ENCODE measurements around the gene ABTB2. TPM values are rescaled to one million over a fixed set of nuclear protein-coding genes. Genes with fewer than 3 reads are reported as not detected.

The ABTB2 gene
- total and polyA plus RNA-seq, 10 of the 15 experiments (the other 5 are each of a cell fraction or from before 2014, with no cell fraction given), result 0.13 to 2.1 (median 0.72) TPM

DNA sequence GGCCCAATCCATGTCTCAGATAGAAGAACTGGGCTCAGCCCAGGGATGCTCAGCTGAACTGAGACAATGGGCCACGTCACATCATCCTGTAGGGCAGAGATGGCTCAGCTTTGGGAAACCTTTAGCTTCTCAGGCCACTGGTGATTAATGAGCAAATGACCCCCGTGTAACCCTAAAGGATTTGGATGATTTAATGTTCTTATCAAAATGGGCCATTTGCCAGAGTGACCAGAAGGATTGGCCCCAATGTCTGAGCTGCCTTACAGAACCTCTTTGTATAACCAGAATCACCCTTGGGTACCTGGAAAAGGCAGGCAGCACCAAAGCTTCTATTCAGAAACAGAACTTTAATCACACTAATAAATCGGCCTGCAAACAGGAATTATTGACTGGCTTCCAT lies 73.7 kb downstream of the ABTB2 start:
- H3K9me3 ChIP-seq (replicated peaks; ENCODE audit: control insufficient read depth, insufficient read depth, low read length), result no peaks in the 10 kb centered on the region
- BruUV-seq (replicated peaks), result no TSS peak
- H2AFZ ChIP-seq (ENCODE audit: control insufficient read depth, low read depth, low read length), result no peak overlapping the region
- CTCF ChIA-PET, result no interaction called here
- no peak for ATAC-seq
- in situ Hi-C loops (cut with MboI) (no loop called here), intact Hi-C loops (cut with micrococcal nuclease; ENCODE audit: unreplicated experiment) (no loop called here)
- H3K36me3 ChIP-seq (ENCODE audit: control insufficient read depth in 2 of 2, insufficient read depth in 2 of 2, low read length in 1 of 2), result no peaks in the 10 kb centered on the region
- SMC1A ChIA-PET (ENCODE audit: uncharacterized antibody, unreplicated experiment), result interaction anchor here (1.1 kb wide), 1 partner anchor 35 kb away, joined by 5 read pairs; no protein-coding TSS in a partner anchor
- H3K4me2 ChIP-seq (ENCODE audit: control insufficient read depth, insufficient read depth), result no peak overlapping the region
- RAD21 ChIA-PET (ENCODE audit: unreplicated experiment), result no interaction called here
- POLR2A ChIA-PET, result interaction anchor here (1.1 kb wide), 1 partner anchor 17 kb away, joined by 3 read pairs; no protein-coding TSS in a partner anchor
- no peaks in the 10 kb centered on the region for H4K20me1 ChIP-seq (ENCODE audit: control insufficient read depth, insufficient read depth)
- DNase-seq (ENCODE audit: low read depth, low spot score), result no peak
- TF ChIP-seq POU2F2 (IDR thresholded peaks at IDR 0.05; ENCODE audit: borderline replicate concordance, low read depth, low read length) (no peak), MEF2A (IDR thresholded peaks at IDR 0.05; ENCODE audit: insufficient read depth, low read depth, low read length) (no peak), TBL1XR1 (IDR thresholded peaks at IDR 0.05; ENCODE audit: low read depth, low read length) (no peak), RFX5 (IDR thresholded peaks at IDR 0.05; ENCODE audit: low read depth, low read length) (no peak), PAX8 (IDR thresholded peaks at IDR 0.05) (no peak), ZNF274 (IDR thresholded peaks at IDR 0.05; ENCODE audit: insufficient read depth, insufficient read length) (no peak), RUNX3 (IDR thresholded peaks at IDR 0.05; ENCODE audit: low read length) (no peak), POLR2A (IDR thresholded peaks at IDR 0.05; ENCODE audit: low read depth, low read length) (no peak), HDAC2 (IDR thresholded peaks at IDR 0.05) (no peak), ZNF217 (IDR thresholded peaks at IDR 0.05) (no peak), FOS (IDR thresholded peaks at IDR 0.05; ENCODE audit: borderline replicate concordance, extremely low read depth, insufficient read length) (no peak), SP1 (IDR thresholded peaks at IDR 0.05; ENCODE audit: low read depth, low read length) (no peak), TCF12 (IDR thresholded peaks at IDR 0.05; ENCODE audit: low read depth, low read length) (no peak), YY1 (IDR thresholded peaks at IDR 0.05; ENCODE audit: low read depth, low read length) (no peak)
- WGBS (ENCODE audit: insufficient coverage, insufficient replicate concordance, low lambda C conversion rate, missing lambda C conversion rate), result 53% methylated on average over 3 of the region's 3 CpGs
- no peak overlapping the region for H3K9ac ChIP-seq (ENCODE audit: control insufficient read depth, insufficient read depth, low read length)
- no peak overlapping the region for H3K27ac ChIP-seq (ENCODE audit: control insufficient read depth, insufficient read depth)
- no peak overlapping the region for H3K4me3 ChIP-seq
- FAIRE-seq, result no peak
- no peaks in the 10 kb centered on the region for H3K27me3 ChIP-seq (replicated peaks in 1 of 2; ENCODE audit: control insufficient read depth in 2 of 2, insufficient read depth in 2 of 2, low read length in 1 of 2)
- no peaks in the 10 kb centered on the region for H3K79me2 ChIP-seq (ENCODE audit: control insufficient read depth, insufficient read depth, low read length)
- H3K4me1 ChIP-seq (ENCODE audit: control insufficient read depth, insufficient read depth, low read length), result no peaks in the 10 kb centered on the region; the same call in 1 of the 2 replicates
